ENCODE results near the gene MLXIP.
A peak's percentile ranks its signal among the peaks of the same experiment; 100 is the strongest.

The MLXIP gene

GRCh38 chr12:122190842-122191668 is 112.5 kb downstream of the MLXIP start:
- DNase-seq, result peak; percentile 32 to 49

- DNase-seq, result no peak
Observed at GRCh38 chr12:122192441-122192840, 113.9 kb downstream of the MLXIP start.

GRCh38 chr12:122194804-122195203 is 116.2 kb downstream of the MLXIP start:
- DNase-seq, result no peak

- DNase-seq, result no peak
Observed at GRCh38 chr12:122195405-122195804, 116.8 kb downstream of the MLXIP start.
